ENCODE results near the gene NATD1. TPM values are rescaled to one million over a fixed set of nuclear protein-coding genes. Genes with fewer than 3 reads are reported as not detected.

The NATD1 gene
- total RNA-seq, 2 donors from 2014 or later = 8.6 to 19.4 TPM

DNA sequence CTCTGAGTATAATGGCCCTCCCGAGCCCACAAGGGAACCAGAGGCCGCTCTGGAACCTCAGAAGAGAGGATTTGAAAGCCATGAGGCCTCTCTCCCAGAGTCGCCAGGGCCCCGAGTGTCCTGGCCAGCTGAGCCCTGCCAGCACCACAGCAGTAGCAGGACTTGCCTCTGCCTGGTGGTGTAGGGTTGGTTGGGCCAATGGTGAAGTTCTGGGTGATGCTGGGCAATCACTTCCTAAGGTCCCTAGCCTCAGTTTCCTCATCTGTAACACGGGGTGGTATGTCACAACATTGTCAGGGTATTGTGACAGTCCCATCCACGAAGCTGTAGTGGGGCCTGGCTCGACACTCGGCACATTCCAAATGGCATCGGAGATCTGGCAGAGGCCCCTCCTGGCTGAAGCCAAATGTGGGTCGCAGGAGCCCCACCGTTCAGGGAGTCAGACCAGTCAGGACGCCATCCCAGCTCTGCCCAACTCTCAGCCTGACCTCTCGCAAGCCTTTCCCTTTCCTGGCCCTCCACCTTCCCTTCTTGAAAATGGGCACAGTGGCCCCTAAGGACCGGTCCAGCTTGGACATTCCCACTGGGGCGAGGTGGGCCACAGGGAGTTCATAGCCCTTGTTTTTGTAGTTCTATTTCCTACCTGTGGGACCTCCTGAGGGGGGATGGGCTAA is 1.7 kb downstream of the NATD1 start:
- no peak for DNase-seq
- peak in 1 of 2 donors; percentile 15 for ATAC-seq
- intact Hi-C loops (cut with DNase I) = no loop called here

GRCh38 chr17:21250854-21251253 is 2.4 kb downstream of the NATD1 start:
- intact Hi-C loops (cut with DNase I) = no loop called here
- DNase-seq (no peak), ATAC-seq (peak; percentile 16 to 48)

DNA sequence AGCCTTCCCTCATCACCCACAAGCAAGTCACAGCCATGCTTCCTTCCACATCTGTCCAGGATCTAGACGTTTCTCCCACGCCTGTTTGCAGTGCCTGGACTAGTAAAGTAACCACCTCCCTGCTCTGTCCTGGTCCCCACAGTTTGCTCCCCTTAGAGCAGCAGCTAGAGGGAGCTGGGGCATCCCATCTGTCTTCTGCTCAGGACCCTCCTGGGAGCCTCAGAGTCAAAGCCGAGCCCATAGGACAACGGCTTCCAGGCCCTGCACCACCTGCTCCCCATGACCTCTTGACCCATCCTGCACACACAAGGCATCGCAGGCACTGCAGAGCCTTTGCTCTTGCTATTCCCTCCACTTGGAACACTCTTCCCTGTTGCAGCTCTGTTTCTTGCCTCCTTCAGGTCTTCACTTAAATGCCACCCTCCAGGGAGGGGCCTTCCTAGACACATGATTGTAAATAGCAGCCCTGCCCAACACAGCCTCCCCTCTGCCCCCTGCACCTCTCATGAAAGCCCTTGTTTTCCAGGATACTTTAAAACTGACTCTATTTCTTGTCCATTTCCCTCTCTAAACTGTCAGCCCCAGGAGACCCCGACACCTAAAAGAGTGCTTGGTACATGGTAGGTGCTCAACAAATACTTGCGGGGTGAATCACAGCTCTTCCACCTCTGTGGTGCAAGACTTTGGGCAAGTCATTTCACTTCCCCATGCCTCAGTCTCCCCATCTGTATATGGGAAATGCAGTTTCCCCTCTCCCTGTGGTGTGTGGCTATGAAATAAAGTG is 3.1 kb downstream of the NATD1 start:
- no peak for ATAC-seq
- intact Hi-C loops (cut with DNase I) = no loop called here
- DNase-seq = no peak

DNA sequence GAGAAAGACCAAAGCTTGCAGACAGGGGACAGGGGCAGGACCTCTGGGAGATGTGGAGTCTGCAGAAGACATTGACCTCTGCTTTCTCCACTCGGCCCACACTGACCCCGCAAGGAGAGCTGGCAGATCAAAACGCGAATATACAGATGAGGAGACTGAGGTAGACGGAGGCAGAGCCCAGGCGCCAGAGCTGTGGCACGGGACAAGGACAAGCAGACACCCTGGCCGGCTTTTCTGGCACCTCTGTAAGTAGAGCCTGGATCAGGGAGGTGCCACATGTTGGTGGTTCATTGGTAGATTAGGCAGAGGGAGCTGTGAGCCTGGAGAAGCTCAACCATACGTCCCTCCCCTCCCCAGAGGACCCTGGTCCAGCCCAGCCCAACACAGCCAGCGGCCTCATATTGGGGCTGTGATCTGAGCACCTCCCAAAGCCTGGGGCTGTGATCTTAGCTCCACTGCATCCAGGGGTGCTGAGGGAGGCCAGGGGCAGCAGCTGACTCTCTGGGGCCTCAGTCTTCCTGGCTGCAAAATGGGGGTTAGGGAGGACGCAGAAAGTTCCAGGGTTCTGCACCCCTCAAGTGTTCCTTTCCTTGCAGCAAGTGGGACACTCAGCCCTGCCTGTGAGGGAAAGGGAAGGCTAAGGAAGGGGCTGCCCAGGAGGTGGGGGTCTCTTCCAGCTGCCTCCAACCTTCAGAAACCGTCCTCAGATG is 4.0 kb downstream of the NATD1 start:
- intact Hi-C loops (cut with DNase I) = no loop called here
- DNase-seq (no peak), ATAC-seq (no peak)

- DNase-seq = no peak
- intact Hi-C loops (cut with DNase I) = no loop called here
- ATAC-seq = peak in 1 of 2 donors; percentile 20
Measured at GRCh38 chr17:21248500-21248899, 4.7 kb downstream of the NATD1 start.

- no peak for DNase-seq
- intact Hi-C loops (cut with DNase I) = no loop called here
- no peak for ATAC-seq
Measured at GRCh38 chr17:21247552-21248258, 5.5 kb downstream of the NATD1 start.

- intact Hi-C loops (cut with DNase I) = no loop called here
- DNase-seq = no peak
- no peak for ATAC-seq
Measured at GRCh38 chr17:21246698-21247097, 6.5 kb downstream of the NATD1 start.

GRCh38 chr17:21245639-21246084 is 7.5 kb downstream of the NATD1 start:
- intact Hi-C loops (cut with DNase I) = no loop called here
- ATAC-seq (peak; percentile 3 to 36), DNase-seq (no peak)

DNA sequence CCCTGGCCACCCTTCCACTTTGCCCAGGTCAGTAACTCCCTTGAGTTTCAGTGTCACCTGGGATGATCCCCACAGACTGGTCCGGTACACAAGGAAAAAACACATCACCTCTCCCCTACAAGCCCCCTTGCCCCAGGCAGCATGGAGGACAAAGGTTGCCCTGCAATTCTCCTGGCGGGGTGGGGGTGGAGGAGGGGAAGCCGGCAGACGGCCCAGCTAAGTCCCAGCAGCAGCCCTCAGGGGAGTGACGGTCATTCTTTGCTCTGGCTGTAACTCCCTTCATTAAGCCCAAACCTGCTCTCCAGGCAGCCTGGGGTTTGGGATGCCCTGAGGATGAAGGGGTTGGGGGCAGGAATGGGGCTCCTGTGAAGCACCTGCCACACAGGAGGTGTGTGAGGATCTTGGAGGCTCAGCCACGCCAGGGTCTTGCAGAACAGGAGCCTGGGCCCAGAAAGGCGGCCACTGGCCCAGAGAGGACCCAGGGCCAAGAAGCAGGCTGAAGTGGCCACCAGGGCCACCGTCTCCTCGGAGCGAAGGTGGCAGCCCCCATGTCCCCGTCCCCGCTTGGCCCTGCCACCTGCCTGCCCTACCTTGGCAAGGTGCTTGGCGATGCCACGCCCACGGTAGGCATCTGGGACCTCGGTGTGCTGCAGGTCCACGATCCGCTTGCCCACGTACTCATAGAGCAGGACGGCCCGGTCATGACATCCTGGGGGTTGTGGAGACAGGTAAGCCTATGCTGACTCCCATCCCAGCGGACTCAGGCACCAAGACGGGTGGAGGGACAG is 9.5 kb downstream of the NATD1 start:
- no peak for DNase-seq
- intact Hi-C loops (cut with DNase I) = no loop called here
- ATAC-seq = no peak

DNA sequence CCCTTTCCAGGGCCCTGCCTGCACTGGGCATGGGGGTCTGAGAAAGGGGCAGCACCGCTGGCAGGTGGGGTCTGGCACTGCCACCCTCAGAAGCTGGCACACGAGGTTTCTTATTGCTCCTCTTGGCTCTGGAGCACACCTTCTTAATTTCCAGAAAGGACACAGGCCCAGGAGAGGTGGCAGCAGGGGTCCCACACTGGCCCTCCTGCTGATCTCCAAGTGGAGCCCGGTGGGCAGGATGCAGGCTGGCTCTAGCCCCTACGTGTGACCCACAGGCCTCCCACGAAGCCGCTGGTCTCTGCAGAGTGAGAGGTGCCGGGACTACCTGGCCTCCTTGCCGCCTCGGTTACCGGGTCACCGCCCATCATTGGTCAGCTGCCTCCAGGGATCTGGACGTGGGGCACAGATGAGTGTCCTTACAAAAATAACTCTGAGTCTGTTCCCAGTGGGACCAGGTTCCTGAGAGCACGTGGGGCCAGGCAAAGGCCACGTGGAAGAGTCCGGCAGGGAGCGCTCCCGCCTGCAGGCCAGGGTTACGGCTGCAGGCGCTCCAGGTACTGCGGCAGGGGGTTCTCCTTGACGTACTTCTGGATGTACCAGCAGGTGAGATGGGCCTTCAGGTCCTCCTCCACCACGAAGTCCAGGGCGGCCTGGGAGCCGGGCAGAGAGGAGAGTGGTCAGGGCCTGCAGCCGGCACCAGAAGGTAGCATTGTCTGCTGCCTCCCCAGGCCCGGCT is 10.3 kb downstream of the NATD1 start:
- intact Hi-C loops (cut with DNase I) = no loop called here
- peak; percentile 25 for DNase-seq
- ATAC-seq = peak; percentile 50 to 52

DNA sequence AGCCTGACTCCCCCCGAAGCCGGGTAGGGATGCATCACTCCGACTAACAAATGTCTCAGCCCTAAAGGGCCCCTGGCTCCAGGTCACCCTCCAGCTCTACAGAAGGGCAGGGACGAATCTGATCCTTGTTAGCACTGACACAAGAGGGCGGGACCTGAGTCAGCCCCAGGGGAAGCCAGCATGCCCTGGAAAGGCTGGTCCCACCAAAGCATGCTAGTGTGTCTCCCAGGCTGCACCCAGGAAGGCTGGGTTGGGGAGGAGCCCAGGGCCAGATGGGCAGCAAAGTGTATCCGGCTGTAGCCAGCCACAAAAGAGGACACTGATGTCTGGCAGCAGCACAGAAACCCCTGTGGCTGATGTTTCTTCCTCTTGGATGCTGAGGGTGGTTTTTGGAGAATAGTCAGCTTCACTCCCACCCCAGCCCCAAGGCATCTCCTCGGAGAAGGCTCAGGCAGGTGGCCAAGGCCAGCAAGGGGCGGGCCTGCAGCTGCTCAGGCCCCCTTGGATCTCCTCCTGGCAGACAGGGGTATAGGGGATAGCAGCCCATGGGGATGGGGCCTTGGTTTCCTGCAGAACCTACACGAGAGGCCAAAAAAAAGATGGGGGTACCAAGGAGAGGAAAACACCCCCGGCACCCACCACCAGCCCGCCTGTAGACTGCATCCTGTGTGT is 11.0 kb downstream of the NATD1 start:
- ATAC-seq = no peak
- no peak for DNase-seq
- intact Hi-C loops (cut with DNase I) = no loop called here

DNA sequence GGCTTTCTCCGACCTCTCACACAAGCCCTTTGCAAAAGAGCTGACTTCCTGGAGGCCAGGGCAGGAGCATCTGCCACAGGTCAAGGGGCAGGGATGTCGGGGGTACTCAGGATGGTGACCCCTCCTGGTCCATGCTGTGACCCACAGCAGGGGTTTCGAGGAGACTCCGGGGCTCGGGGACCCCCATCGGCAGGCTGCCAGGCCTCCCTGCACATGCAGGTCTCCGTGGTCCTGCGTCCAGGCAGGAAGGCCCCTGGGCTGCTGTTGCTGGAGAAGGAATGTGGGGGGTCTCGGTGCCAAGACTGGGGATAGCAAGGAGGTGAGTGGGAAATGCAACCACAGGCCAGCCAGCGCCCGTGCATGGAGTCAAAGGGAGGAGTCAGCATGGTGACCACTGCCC is 11.6 kb downstream of the NATD1 start:
- DNase-seq (no peak), ATAC-seq (no peak)
- intact Hi-C loops (cut with DNase I) = no loop called here

DNA sequence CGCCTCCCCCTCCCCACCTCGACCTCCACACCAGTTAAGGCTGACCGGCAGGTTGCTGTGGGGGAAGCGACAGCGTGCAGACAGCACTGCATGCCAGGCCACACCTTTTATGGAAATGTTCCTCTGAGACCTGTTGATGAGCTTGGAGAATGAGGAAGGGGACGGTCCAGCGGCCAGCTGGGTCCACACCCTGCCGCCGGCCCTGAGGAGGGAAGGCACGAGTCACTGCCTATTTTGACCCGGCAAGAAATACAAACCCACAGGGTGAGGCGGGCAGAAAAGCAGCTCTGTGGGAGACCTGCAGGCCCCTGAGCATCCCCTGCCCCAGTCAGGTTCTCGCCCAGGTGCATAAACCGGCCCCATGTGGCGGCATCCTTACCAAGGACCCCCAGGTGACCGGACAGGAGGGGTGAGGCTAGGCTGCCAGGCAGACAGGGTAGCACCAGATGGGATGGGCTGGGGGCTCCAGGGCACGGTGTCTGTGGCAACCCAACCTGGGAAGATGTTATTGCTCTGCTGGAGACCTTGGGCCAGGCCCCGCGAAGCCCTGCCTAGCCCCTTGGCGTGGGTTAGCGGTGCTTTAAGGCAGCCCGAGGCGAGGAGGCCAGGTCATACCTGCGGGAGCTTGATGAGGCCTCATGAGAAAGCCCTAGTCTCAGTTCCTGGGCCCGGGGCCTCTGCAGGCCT is 12.7 kb downstream of the NATD1 start:
- intact Hi-C loops (cut with DNase I) = no loop called here
- ATAC-seq (no peak), DNase-seq (no peak)

DNA sequence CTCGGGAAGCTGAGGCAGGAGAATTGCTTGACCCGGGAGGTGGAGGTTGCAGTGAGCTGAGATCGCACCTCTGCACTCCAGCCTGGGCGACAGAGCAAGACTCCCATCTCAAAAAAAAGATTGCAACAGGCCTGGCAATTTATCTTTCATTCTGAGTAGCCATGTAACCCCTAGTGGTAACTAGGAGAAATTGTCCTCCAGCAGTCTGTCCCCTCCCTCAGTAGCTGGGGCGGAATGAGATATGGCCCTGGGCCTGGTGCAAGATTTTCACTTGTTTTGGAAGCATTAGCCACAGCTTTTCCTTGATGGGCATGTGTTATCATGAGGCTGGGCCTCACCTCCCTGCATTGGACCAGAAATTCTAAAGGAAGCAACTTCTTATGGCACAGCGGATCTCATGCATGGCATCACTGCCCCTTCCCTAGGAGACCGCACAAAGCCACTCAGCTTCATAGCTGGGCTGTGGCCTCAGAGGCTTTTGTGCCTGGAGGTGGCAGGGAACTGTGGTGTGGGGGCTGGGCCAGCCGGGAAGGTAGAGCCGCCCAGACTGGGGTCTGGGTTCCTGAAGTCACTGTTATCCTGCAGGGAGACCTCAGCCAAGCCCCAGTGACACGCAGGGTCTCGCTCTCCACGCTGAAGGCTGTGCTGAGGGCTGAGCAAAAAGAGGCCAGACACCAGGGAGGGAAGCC is 13.4 kb downstream of the NATD1 start:
- DNase-seq = no peak
- intact Hi-C loops (cut with DNase I) = no loop called here
- no peak for ATAC-seq

- ATAC-seq = no peak
- intact Hi-C loops (cut with DNase I) = no loop called here
- no peak for DNase-seq
Measured at GRCh38 chr17:21235921-21236320, 17.3 kb downstream of the NATD1 start.

GRCh38 chr17:21233581-21234347 is 19.4 kb downstream of the NATD1 start:
- DNase-seq (no peak), ATAC-seq (peak in 1 of 2 donors; percentile 49)
- intact Hi-C loops (cut with DNase I) = no loop called here

Data from left cardiac atrium (tissue), 4 donors.